Suprapubic skin (tissue), 3 donors: Measurements from ENCODE around the gene NBEAL1.

Experiments used
- POLR2AphosphoS5 ChIP-seq, 3 donors: sonication (generic); formaldehyde crosslinking; IDR thresholded peaks; one replicate each; pipeline ENCODE4 v1.6.1; 2017; ENCODE audit warnings: antibody characterized with exemption in 3 of 3
- TF ChIP-seq, protein P1 (sequence below), 2 donors: fragments of 200-600 bp in 1 of 2; fragments of 450-650 bp in 1 of 2; sonication (generic) in 1 of 2; IDR thresholded peaks; one replicate each; pipeline ENCODE4 v1.5.1; 2016 to 2019; ENCODE audit warnings: antibody characterized with exemption in 2 of 2, mild to moderate bottlenecking in 1 of 2, moderate library complexity in 1 of 2

DNA sequence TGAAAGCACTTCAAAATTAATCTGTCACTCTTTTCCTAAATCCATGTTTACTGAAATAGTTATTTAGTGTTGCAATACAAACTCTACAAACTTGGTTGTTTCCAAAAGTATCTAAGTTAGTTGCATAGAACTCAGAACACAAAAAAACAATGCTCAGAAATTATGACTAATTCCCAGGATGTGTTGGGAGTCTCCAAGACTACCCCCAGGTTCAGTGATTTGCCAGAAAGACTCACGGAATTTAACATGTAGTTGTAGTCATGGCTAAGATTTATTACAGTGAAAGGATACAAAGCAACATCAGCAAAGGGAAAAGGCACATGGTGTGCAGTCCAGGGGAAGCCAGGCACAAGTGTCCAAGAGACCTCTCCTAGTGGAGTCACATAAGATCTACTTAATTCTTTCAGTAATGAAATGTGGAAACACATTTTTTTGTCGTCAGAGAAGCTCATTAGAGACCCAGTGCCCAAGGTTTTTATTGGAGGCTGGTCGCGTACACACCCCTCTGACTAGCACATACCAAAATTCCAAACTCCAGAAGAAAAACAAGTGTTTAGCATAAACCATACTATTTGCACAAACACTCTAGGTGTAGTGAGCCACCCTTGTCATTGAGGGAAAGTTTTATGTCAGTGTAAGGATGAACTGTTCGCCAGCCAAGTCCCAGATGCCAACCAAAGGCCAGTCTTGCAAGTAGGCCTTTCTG, 180.8 kb downstream of the NBEAL1 start:
- TF ChIP-seq, protein P1, sequence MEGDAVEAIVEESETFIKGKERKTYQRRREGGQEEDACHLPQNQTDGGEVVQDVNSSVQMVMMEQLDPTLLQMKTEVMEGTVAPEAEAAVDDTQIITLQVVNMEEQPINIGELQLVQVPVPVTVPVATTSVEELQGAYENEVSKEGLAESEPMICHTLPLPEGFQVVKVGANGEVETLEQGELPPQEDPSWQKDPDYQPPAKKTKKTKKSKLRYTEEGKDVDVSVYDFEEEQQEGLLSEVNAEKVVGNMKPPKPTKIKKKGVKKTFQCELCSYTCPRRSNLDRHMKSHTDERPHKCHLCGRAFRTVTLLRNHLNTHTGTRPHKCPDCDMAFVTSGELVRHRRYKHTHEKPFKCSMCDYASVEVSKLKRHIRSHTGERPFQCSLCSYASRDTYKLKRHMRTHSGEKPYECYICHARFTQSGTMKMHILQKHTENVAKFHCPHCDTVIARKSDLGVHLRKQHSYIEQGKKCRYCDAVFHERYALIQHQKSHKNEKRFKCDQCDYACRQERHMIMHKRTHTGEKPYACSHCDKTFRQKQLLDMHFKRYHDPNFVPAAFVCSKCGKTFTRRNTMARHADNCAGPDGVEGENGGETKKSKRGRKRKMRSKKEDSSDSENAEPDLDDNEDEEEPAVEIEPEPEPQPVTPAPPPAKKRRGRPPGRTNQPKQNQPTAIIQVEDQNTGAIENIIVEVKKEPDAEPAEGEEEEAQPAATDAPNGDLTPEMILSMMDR (IDR thresholded peaks at IDR 0.05): no peak
- no peak for TF ChIP-seq POLR2AphosphoS5 (IDR thresholded peaks at IDR 0.05)
